Ishikawa (cell line): ENCODE results near the gene GALNT7.

Experiments
- CEBPB ChIP-seq: IDR thresholded peaks from 2 replicates; pipeline ENCODE4 v1.6.1; 2012
- CREB1 ChIP-seq: IDR thresholded peaks from 2 replicates; pipeline ENCODE4 v1.6.1; 2012; ENCODE audit warnings: low read depth
- EGR1 ChIP-seq: IDR thresholded peaks from 2 replicates; pipeline ENCODE4 v1.6.1; 2012
- EP300 ChIP-seq: IDR thresholded peaks from 2 replicates; pipeline ENCODE4 v1.6.1; 2012; ENCODE audit warnings: borderline replicate concordance
- FOXM1 ChIP-seq: IDR thresholded peaks from 2 replicates; pipeline ENCODE4 v1.6.1; 2012; ENCODE audit warnings: low read depth, borderline replicate concordance
- NFIC ChIP-seq: IDR thresholded peaks from 2 replicates; pipeline ENCODE4 v1.6.1; 2012
- RAD21 ChIP-seq: IDR thresholded peaks from 2 replicates; pipeline ENCODE4 v1.6.1; 2012; ENCODE audit warnings: low read depth
- TAF1 ChIP-seq: IDR thresholded peaks from 2 replicates; pipeline ENCODE4 v1.6.1; 2012; ENCODE audit warnings: low read depth, mild to moderate bottlenecking
- TCF12 ChIP-seq: IDR thresholded peaks from 2 replicates; pipeline ENCODE4 v1.6.1; 2012; ENCODE audit warnings: low read depth
- TEAD4 ChIP-seq: IDR thresholded peaks from 2 replicates; pipeline ENCODE4 v1.6.1; 2012
- YY1 ChIP-seq: IDR thresholded peaks from 2 replicates; pipeline ENCODE4 v1.6.1; 2012; ENCODE audit warnings: low read depth
- ZBTB7A ChIP-seq: IDR thresholded peaks from 2 replicates; pipeline ENCODE4 v1.6.1; 2012; ENCODE audit warnings: low read depth
- TF ChIP-seq, protein P1 (sequence below): IDR thresholded peaks from 2 replicates; pipeline ENCODE4 v1.6.1; 2012; ENCODE audit warnings: low read depth, mild to moderate bottlenecking
- TF ChIP-seq, protein P2 (sequence below): IDR thresholded peaks from 2 replicates; pipeline ENCODE4 v1.6.1; 2012
- TF ChIP-seq, protein P3 (sequence below): IDR thresholded peaks from 2 replicates; pipeline ENCODE4 v1.6.1; 2012

Gene GALNT7

DNA sequence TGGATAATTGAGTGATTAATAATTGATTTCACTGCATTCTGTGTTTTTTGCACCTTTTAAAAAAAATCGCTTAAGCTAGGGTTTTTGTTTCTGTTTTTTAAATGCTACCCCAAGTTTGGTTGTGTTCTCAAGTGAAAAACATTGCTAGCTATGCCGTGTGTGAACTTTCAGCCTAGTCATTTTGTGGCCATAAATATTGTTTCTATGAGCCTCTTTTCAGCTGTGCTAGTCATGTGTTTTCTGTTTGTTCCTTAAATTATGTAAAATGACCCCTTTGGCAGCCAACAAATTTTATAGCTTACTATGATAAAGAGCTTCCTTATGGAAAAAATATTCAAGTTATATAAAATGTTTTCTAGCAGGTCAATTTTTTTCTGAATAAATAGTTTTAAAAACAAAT lies 59.1 kb downstream of the GALNT7 start:
- TF ChIP-seq ZBTB7A (no peak), CREB1 (no peak), FOXM1 (no peak), RAD21 (no peak), TAF1 (no peak), NFIC (no peak), YY1 (no peak), TEAD4 (no peak), EP300 (no peak), CEBPB (no peak), TCF12 (no peak), EGR1 (no peak)
- TF ChIP-seq, protein P1, sequence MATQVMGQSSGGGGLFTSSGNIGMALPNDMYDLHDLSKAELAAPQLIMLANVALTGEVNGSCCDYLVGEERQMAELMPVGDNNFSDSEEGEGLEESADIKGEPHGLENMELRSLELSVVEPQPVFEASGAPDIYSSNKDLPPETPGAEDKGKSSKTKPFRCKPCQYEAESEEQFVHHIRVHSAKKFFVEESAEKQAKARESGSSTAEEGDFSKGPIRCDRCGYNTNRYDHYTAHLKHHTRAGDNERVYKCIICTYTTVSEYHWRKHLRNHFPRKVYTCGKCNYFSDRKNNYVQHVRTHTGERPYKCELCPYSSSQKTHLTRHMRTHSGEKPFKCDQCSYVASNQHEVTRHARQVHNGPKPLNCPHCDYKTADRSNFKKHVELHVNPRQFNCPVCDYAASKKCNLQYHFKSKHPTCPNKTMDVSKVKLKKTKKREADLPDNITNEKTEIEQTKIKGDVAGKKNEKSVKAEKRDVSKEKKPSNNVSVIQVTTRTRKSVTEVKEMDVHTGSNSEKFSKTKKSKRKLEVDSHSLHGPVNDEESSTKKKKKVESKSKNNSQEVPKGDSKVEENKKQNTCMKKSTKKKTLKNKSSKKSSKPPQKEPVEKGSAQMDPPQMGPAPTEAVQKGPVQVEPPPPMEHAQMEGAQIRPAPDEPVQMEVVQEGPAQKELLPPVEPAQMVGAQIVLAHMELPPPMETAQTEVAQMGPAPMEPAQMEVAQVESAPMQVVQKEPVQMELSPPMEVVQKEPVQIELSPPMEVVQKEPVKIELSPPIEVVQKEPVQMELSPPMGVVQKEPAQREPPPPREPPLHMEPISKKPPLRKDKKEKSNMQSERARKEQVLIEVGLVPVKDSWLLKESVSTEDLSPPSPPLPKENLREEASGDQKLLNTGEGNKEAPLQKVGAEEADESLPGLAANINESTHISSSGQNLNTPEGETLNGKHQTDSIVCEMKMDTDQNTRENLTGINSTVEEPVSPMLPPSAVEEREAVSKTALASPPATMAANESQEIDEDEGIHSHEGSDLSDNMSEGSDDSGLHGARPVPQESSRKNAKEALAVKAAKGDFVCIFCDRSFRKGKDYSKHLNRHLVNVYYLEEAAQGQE = no peak
- TF ChIP-seq, protein P2, sequence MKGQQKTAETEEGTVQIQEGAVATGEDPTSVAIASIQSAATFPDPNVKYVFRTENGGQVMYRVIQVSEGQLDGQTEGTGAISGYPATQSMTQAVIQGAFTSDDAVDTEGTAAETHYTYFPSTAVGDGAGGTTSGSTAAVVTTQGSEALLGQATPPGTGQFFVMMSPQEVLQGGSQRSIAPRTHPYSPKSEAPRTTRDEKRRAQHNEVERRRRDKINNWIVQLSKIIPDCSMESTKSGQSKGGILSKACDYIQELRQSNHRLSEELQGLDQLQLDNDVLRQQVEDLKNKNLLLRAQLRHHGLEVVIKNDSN = no peak
- TF ChIP-seq, protein P3, sequence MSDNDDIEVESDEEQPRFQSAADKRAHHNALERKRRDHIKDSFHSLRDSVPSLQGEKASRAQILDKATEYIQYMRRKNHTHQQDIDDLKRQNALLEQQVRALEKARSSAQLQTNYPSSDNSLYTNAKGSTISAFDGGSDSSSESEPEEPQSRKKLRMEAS = no peak

DNA sequence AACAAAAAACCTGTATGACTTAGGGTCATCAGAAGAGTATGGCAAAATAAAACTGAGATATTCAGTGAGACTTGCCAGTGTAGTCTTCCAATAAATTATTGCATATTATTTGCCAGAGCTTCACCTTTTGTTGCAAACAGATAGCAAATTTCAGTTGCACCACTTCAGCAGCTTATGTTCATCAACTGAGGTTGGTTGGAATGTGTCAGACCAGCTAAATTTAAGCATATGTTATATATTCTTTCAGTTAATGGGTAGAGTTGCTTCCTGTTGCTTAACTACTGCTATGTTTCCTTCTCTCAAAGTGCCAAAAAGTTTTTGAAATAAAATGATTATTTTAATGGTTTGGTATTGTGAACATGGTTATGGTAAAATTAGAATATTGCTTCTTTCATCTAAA lies 61.5 kb downstream of the GALNT7 start:
- TF ChIP-seq EGR1 (no peak), CEBPB (no peak)

DNA sequence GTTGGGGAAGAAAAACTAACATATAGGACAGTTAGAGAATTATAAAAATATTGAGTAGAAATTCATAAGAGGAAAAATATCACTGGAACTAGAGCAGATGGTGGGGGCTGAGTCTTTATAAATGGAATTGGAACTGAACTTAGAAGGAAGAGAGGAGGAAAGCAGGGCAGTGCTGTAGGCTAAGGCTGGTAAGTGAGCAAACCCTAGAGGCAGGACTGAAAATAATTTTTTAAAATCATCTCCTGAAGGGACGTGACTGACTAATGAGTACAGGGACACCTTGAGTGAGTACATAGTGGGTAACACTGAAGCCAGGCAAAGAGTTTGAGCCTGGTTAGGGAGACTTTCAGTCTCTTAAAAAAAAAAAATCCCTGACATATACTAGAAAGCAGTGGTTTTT lies 63.3 kb downstream of the GALNT7 start:
- no peak for TF ChIP-seq YY1
- peak; percentile 70 for TF ChIP-seq RAD21
- no peak for TF ChIP-seq EGR1
- TF ChIP-seq, protein P2 = no peak

DNA sequence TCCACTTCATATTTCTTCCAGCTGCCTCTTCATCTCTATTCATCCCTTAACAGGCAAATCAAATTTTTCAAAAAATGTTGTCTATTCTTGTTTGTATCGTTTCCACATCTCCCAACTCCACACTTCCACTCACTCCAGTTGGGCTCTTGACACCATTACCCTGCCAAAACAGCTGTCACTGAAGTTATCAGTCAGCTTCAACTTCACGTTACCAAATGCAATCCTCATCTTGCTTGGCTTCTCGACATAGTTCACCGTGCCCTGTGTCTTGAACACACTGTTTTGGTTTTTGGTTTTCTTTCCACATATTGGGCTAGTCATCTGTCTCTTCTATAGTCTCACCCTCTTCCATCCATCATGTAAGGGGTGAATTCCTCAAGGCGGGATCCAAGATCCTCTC lies 65.2 kb downstream of the GALNT7 start:
- no peak for TF ChIP-seq RAD21
- no peak for TF ChIP-seq YY1
- TF ChIP-seq, protein P2 = no peak
- TF ChIP-seq CREB1 = no peak
- no peak for TF ChIP-seq CEBPB
- no peak for TF ChIP-seq NFIC
- TF ChIP-seq FOXM1 = no peak
- TF ChIP-seq EP300 = no peak
- TF ChIP-seq TCF12 = no peak
- no peak for TF ChIP-seq TEAD4
- no peak for TF ChIP-seq EGR1
- TF ChIP-seq, protein P1 = no peak
- no peak for TF ChIP-seq ZBTB7A
- TF ChIP-seq, protein P3 = no peak
- TF ChIP-seq TAF1 = no peak

DNA sequence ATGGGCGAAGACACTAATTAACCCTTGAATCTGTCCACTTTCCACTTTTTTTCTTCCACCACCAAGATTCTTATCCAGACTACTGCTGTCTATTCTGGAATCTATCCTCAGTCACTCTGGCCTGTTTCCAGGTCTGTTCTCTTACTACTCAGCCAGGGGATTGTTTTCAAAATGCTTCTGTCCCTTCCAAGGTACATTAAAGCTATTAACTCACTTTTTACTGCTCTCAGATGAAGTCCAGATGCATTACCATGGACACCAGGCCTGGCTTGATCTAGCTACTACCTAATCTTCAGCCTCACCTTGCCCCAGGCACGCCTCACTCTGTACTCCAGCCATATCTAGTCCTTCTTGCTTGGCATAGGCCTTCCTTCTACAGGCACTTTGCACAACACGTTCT lies 66.4 kb downstream of the GALNT7 start:
- TF ChIP-seq TAF1 (no peak), EP300 (no peak), TEAD4 (no peak), NFIC (no peak), EGR1 (no peak), ZBTB7A (no peak), TCF12 (no peak), FOXM1 (no peak)
- TF ChIP-seq, protein P2 = no peak
- TF ChIP-seq, protein P1 = no peak
